ENCODE measurements around the gene JAK3.
A peak's percentile ranks its signal among the peaks of the same experiment; 100 is the strongest.
"Not testable (repeated sequence)": the region's sequence is repeated elsewhere in the genome, so short reads cannot be mapped to it uniquely, and the experiment has no call there.

JAK3 gene

DNA sequence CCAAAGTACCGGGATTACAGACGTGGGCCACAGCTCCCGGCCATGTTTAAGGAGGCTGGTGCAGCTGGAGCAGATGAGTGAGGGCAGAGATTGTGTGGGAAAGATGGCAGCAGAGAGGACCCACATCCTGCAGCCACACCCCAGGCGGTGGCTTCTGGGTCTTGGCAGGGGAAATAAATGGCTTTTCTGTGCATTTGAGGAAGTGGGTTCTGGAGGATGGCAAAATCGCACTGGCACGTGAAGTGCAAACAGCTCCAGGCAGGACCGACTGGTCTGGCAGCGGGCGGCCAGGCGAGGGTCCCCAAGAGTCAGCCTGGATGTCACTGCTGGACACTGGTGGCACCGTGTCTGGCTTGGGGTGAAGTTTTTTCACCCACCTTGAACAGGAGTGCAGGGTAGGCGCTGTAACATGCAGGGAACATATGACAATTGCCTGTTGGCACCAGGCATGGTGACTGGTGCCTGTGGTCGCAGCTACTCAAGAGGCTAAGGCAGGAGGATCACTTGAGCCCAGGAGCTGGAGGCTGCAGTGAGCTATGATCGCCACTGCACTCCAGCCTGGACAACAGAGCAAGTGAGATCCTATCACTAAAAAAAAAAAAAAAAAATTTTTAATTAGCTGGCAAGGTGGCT lies 44.4 kb downstream of the JAK3 start:
- DNase-seq (ENCODE audit: low read depth): no peak

DNA sequence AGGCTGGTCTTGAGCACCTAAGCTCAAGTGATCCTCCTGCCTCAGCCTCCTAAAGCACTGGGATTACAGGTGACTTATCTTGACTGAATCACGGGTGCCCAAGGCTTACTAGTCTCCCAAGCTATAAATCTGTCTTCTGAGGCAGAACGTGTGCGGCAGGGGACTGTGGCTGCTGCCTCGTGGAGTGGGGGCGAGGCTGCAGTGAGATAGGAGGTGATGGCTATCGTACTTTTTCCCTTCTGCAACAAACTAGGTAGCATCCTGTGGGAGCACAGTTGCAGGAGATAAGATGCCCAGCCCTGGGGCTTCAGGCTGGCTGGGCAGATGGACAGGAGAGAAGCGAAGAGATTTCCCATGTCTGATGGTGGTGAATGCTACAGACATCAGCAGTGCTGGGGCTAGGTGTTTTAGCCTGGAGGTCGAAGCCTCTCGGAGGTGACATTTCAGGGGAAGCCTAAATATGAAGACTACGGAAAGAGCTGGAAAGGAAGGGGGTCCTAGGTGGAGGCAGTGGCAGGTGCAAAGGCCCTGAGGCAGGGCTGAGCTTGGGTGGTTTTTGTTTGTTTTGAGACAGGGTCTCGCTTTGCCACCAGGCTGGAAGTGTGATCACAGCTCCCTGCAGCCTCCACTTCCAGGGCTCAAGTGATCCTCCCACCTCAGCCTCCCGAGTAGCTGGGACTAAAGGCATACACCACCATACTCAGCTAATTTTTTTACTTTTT lies 45.5 kb downstream of the JAK3 start:
- DNase-seq (ENCODE audit: low read depth): no peak

DNA sequence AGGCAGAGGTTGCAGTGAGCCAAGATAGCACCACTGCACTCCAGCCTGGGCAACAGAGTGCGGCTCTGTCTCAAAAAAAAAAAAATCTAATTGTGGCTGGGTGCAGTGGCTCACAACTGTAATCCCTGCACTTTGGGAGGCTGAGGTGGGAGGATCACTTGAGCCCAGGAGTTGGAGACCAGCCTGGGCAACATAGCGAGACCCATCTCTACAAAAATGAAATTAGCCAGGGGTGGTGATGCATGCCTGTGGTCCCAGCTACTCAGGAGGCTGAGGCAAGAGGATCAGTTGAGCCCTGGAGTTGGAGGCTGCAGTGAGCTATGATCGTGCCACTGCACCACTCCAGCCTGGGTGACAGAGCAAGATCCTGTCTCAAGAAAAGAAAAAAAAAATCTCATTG lies 49.2 kb downstream of the JAK3 start:
- DNase-seq (ENCODE audit: low read depth): not testable (repeated sequence)

DNA sequence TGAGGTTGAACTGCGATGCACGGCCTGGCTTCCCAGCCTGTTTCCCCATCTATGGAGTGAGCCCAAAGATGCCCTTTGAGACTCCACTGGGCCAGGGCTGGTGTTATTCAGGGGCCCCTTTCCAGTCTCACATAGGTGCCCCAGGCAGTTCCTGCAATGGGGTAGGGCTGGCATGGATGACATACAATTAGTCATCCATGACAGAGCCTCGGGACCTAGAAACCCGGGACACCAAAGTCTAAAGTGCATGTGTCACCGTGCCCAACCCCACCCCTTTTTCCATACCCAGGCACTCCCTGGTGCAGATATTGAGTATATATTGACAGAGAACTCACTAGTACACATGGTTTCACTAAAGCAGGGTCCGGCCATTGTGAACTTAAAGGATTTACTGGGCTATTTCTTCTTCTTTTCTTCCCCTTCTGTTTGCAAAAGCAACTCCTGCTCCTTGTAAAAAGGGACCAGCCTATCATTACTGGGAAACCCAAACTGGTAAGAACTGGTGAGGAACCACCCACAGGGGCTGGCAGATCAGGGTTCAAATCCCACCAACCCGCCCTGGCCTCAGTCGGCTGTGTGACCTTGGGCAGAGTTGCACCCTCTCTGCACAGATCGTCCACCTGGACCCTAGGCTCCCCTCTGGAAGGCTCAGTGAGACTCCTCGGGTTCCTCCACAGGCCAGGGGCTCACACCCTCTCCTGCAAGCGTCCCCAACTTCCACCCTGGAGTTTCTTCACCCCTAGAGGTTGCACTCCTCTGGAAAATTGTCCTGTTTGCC lies 50.2 kb downstream of the JAK3 start:
- DNase-seq (ENCODE audit: low read depth): peak; percentile 24

DNA sequence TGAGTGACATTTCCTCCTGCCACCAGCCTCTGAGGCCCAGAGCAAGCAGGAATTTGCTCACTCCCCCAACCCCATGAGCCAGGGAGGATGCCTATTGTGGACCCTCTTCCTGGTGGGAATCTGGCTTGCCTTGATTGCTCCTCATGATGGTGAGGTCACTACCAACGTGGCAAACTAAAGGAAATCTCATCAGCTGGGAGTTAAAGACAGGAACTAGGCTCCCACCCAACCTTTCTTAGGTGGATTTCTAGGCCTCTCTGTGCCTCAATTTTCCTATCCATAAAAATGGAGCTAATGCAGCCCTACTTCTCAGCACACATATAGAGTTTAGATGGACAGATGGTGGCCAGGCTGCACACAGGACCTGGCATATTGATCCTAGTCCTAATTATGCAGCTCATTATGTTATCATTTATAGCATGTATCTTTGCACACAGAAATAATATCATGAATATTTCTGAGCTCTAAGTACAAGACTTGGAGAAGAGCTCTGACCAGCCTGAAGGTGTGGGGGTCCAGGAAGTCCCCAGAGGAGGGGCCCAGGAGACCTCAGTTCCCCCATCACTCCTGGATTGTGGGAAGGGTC lies 50.9 kb downstream of the JAK3 start:
- DNase-seq (ENCODE audit: low read depth): no peak

DNA sequence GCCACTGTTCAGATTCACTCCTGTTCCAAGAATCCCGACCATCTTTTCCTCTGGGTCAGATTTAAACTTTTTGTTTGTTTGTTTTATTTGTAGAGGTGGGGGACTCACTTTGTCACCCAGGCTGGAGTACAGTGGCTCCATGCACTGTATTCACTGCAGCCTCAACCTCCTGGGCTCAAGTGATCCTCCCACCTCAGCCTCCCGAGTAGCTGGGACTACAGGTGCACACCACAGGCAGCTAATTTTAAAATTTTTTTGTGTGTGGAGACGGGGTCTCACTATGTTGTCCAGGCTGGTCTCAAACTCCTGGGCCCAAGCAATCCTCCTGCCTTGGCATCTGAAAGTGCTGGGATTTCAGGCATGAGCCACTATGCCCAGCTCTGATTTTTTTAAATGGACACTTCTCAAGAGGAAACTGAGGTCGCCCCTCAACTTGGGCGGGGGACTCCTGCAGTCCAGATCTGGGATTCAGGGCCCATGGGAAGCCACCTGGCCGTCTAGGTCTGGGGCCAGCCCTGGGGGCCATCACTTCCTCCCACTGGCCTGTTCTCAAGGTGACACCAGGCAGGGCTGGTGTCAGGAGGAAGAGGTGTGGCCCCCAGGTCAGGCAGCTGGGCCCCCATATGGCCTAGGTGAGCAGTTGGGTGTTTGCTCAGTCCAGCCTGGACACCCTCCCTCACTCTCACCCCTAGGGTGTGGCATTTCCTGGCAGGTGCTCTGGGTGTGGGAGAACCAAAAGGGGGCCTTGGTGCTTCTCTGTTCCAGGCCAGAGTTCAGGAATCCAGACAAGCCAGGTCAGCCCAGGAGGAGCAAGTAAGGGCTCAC lies 51.6 kb downstream of the JAK3 start:
- no peak for DNase-seq (ENCODE audit: low read depth)

DNA sequence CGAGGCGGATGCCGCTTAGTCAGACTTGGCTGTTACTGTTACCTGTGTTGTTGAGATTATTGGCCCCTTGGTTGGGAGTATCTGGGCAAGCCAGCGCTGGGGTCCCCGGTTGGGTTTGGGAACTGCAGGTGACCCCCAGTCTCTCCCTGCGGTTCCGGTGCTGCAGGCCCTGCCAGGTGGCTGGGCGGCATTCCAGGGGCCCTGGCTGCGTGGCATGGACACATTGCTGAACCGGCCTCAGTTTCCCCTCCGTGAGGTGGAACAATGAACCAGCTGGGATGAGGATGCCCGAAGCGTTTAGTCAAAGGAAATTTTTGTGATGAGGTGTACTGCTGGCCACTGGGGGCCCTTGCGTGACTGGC lies 52.3 kb downstream of the JAK3 start:
- DNase-seq (ENCODE audit: low read depth): no peak

DNA sequence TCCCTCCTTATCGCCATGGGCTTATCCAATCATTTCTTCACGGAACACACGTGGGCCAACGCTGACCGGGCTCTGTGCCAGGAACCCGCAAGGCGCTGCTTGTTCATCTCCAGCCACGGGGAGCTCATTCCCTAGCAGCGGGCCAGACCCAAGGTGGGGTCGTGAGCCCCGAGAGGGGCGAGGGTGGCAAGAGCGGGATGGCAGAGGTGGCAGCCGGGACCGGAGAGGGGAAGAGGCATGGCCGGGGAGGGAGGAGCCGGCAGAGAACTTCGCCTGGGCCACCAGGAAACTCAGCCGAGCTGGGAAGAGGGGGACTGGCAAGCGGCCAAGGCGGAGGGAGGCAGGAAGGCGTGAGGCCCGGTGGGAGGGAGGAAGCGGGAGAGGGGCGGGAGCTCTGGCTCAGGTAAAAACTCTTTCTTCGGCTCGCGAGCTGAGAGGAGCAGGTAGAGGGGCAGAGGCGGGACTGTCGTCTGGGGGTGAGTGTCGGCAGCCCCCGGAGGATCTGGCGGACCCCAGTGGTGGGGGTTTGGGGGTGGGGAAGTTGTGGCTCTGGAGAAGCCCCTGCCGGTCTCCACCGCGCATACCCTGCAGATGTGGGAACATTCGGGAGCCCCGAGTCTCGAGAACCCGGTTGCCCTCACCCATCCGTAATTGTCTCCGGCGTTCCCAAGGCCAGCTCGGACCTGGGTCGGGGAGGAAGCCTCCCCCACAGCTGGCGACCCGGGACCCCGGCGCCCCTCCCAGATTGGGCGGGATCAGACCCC lies 52.9 kb downstream of the JAK3 start, which contains the start of gene B3GNT3:
Gene B3GNT3 (plus strand): TSS at position 408 of the 764 bp plus-strand sequence. CDS start 12,670 bp downstream, outside the sequence.
- DNase-seq (ENCODE audit: low read depth): no peak

DNA sequence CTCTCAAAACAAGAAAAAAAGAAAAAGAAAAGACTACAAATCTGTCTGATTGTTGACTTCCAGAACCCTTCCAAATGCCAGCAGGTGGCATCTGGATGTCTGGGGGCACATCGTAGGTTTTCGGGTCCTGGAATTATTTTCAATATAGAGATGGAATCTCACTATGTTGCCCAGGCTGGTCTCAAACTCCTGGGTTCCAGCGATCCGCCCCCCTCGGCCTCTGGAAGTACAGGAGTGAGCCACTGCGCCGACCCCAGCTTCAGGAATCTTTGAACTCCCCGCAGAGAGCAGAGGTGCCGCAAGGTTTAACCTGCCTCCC lies 53.4 kb downstream of the JAK3 start:
- DNase-seq (ENCODE audit: low read depth): no peak

DNA sequence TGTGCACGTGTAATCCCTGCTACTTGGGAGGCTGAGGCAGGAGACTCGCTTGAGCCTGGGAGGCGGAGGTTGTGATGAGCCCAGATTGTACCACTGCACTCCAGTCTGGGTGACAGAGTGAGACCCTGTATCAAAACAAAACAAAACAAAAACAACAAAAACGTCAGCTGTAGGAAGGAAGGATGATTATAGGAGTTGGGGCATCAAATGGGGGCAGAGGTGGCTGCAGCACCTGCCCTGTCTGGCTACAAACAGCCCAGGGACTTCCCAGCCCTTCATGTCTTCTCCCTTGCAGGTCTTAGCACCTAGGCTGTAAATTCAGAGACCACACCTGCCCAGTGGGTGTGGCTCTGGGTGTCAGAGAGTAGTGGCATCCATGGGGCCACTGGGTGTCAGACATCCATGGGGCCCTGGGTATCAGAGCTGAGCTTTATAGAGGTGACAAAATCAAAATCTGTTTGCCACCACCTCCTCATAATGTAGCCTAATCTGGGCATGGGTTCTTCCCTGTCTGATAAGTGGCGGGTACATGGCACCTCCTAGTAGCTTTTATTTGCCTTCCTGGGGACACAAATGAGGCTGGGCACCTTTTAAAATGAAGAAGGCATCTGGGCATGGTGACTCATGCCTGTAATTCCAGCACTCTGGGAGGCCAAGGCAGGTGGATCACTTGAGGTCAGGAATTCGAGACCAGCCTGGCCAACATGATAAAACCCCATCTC lies 57.6 kb downstream of the JAK3 start:
- DNase-seq (ENCODE audit: low read depth): no peak

DNA sequence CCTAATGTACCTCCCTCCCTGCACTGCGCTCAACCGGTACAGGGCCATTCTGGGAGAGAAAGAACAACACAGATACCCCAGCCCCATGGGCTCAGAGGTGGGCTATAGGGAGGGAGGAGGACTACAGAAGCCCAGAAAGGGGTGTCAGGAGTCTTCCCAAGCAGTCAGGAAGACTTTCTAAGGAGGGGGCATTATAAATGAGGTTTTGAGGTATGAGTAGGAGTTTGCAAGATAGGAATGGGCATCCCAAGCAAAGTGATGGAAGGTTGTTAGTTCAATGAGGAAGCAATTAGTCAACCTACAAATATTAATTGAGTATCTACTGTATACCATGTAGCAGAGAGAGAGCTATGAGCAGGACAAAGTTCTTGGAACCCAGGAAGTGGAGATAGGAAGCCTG lies 59.1 kb downstream of the JAK3 start:
- no peak for DNase-seq (ENCODE audit: low read depth)

DNA sequence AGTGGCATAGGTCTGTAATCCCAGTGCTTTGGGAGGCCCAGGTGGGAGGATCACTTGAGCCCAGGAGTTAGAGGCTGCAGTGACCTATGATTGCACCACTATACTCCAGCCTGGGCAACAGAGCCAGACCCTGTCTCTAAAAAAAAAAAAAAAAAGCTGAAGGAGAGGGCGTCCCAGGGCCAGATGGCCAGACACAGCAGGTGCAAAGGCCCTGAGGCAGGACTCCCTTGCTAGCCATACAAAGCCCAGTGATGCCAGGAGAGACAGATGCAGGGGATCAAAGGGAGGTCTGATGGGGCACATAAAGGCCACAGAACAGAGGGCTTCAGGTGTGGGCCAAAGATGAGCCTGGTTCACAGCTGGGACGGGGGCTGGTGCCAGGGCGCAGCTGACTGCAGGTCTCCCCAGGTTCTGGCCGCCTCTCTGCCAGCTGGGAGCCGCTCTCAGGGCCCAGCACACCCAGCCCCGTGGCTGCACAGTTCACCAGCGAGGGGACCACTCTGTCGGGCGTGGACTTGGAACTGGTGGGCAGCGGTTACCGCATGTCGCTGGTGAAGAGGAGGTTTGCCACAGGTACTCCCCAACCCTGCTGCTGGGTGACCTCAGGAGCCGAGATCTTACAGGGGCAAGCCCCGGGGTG lies 60.4 kb downstream of the JAK3 start:
- DNase-seq (ENCODE audit: low read depth): no peak

DNA sequence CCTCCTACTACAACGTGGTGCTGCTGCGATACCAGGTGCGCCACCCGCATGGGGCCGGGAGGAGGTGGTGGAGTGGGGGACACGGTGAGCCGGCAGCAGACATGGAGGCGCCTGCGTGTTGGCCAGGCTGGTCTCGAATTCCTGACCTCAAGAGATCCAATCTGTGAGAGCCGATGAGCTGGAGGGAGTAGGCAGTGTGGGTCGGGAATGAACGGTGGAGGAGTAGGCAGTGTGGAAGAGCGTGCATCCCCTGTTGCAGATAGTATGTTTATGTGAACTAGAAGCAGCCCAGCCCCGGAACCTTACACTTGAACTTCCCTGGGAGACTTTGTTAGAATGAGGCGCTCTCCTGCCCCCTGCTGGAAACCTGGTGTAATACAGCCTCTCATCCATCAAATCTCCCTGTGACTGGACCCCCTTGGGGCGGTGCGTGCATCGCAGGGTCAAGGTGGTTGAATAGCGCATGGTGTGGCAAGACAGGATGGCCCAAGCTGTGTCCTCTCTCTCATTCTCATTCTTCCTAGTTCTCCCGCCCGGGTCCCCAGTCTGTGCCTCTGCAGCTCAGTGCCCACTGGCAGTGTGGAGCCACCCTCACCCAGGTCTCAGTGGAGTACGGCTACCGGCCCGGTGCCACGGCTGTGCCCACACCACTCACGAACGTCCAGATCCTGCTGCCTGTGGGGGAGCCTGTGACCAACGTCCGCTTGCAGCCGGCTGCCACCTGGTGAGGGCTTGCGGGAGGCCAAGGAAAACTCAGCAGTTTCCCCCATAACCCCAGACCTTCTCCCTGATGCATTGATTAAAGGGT lies 63.4 kb downstream of the JAK3 start:
- no peak for DNase-seq (ENCODE audit: low read depth)

DNA sequence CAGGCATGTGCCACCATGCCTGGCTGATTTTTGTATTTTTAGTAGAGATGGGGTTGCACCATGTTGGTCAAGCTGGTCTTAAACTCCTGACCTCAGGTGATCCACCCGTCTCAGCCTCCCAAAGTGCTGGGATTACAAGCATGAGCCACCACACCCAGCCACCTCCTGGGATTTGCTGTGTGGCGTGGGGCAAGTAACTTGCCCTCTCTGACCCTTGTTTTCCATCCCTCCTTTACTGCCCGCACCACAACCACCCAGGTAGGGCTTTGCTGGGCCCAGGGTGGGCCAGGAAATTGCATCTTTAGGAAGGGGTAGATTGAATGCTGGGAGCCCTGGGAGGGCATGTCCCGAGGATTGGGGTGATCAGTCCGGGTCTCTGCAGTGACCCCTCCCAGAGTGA lies 64.1 kb downstream of the JAK3 start:
- DNase-seq (ENCODE audit: low read depth): not testable (repeated sequence)

DNA sequence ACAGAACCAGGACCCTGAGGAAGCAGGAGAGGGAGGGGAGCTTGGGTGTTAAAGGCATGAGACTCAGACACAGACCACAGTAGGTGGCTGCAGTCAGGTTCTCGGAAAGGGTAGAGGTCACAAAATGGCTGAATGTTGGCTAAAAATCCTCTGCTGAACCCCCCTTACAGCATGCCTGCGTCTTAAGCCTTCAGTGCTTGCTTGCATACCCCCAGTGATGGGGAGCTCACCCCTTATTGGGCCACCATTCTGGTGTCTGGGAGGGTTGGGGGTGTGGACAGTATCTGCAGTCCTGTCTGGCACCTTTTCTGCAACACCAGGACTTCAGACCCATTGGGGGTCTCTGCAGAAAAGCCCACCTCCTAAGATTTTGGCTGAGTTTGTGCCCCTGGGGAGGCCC lies 67.0 kb downstream of the JAK3 start:
- DNase-seq (ENCODE audit: low read depth): no peak

DNA sequence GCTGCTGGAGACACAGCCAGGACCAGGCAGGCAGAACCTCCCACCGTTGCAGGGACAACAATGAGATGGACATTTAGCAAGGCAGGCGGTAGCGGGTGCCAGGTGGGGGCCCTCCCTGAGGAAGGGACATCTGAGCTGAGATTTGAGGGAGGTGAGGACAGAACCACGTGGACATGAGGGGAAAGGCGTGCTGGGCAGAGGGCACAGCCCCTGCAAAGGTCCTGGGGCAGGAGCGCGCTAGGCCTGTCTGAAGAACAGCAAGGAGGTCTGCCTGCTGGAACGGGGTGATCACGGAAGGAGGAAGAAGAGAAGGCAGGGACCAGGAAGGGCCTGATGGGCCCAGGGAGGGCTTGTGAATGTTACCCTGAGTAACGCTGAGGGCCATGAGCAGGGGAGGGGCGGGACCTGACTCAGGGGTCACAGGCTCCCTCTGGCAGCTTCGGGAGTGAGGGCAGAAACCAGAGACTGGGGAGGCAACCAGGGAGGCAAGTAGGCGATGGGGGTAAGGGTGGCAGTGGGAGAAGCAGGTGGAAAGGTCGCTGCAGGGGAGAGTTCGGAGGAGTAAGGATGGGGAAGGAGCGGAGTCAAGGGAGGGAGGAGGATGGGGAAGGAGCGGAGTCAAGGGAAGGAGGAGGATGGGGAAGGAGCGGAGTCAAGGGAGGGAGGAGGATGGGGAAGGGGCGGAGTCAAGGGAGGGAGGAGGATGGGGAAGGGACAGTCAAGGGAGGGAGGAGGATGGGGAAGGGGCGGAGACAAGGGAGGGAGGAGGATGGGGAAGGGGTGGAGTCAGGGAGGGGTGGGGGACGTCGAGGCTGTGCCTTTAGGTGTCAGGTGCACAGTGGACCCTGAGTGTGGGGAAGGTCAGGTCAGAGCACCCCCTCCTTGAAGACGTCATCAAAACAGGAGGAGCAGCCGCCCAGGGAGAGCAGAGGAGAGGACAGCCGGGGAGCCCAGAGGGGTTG lies 68.5 kb downstream of the JAK3 start:
- no peak for DNase-seq (ENCODE audit: low read depth)

DNA sequence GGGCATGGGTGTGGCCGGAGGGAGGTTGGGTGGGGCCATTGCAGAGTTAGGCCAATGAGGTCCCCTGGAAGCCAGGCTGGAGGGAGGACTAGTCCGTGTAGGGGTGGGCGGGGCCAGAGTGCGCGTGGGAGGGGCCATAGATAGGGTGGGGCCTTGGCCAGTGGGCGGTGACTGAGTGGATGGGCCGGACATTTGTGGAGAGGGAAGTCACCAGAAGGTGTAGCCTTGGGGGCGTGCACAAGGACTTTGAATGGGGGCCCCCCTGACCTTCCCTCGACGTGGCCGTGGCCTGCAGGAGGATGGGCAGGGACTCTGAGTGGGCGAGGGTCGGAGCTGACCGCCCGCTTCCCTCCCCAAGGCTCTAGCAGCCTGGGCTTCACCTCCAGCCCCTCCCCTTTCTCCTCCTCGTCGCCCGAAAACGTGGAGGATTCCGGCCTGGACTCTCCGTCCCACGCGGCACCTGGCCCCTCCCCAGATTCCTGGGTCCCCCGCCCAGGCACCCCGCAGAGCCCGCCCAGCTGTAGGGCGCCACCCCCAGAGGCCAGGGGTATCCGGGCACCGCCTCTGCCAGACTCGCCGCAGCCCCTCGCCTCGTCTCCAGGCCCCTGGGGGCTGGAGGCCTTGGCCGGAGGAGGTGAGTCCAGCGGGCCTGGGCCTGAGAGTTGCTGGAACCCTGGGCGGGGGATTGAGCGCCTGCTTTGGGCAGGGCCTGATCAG lies 69.4 kb downstream of the JAK3 start:
- no peak for DNase-seq (ENCODE audit: low read depth)

Data from HS-27A (cell line).